ENCODE results near the gene KIF2A. TPM values are rescaled to one million over a fixed set of nuclear protein-coding genes. Genes with fewer than 3 reads are reported as not detected.

Gene KIF2A
- total and polyA plus RNA-seq, 2 of the 13 experiments (the other 11 are each of a cell fraction or from before 2014, with no cell fraction given) = 8.5 to 19.2 TPM

DNA sequence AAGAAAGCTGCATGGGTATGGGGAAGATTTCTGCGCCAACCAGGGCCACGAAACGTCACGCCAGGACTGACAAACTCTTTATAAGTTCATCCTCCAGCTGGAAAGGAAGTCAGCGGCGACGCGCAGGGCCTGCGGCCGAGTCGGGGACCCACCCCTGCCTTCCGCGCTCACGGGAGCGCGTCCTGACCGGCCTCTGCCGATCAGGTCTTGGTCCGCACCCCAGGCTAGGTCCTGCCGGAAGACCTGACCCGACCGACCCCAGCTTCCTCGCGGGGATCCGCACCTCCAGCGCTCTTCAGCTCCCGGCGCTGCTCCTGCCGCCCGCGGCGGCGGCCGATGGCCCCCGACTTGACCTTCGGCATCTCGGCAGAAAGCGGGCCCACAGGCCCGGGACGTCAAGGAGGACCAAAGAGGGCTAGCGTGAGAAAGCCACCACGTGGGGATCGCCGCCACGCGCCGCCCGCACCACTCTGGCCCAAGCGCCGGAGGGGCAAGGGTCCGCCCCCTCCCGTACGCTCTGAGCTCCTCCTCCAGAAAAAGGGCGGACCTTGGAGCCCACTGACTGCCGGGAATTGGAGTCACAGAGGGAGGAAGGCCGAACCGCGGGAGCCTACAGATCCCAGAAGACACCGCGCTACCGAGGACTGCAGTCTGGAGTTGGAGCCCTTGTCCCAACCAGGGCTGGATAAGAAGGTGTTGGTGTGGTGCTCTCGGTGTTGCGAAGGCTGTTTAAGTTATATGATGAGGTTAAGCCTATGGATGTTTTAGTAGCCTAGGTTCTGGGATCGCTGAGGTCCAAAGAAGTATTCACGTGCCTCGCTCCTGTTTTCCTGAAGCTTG is 97.6 kb downstream of the KIF2A start, which contains the start of gene DIMT1 (continued):
- TF ChIP-seq CHCHD3 (CRISPR knock-in tag; IDR thresholded peaks at IDR 0.05) = peak; percentile 76
- peak; percentile 68; the same call in 1 of the 2 replicates for TF ChIP-seq ELF4 (CRISPR knock-in tag; IDR thresholded peaks at IDR 0.05; ENCODE audit: borderline replicate concordance)
- TF ChIP-seq CC2D1A (CRISPR knock-in tag; IDR thresholded peaks at IDR 0.05) = no peak
- no peak for TF ChIP-seq RNF219 (CRISPR knock-in tag; IDR thresholded peaks at IDR 0.05)
- TF ChIP-seq ZNF33A (CRISPR knock-in tag; IDR thresholded peaks at IDR 0.05; ENCODE audit: borderline replicate concordance) = peak; percentile 81; the same call in 1 of the 2 replicates
- TF ChIP-seq, protein P1, sequence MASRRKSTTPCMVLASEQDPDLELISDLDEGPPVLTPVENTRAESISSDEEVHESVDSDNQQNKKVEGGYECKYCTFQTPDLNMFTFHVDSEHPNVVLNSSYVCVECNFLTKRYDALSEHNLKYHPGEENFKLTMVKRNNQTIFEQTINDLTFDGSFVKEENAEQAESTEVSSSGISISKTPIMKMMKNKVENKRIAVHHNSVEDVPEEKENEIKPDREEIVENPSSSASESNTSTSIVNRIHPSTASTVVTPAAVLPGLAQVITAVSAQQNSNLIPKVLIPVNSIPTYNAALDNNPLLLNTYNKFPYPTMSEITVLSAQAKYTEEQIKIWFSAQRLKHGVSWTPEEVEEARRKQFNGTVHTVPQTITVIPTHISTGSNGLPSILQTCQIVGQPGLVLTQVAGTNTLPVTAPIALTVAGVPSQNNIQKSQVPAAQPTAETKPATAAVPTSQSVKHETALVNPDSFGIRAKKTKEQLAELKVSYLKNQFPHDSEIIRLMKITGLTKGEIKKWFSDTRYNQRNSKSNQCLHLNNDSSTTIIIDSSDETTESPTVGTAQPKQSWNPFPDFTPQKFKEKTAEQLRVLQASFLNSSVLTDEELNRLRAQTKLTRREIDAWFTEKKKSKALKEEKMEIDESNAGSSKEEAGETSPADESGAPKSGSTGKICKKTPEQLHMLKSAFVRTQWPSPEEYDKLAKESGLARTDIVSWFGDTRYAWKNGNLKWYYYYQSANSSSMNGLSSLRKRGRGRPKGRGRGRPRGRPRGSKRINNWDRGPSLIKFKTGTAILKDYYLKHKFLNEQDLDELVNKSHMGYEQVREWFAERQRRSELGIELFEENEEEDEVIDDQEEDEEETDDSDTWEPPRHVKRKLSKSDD (CRISPR knock-in tag; IDR thresholded peaks at IDR 0.05; ENCODE audit: low read depth) = peak; percentile 67; the same call in 1 of the 2 replicates
- TF ChIP-seq LCORL (IDR thresholded peaks at IDR 0.05) = no peak
- TF ChIP-seq LCORL (CRISPR knock-in tag; IDR thresholded peaks at IDR 0.05) = no peak; the same call in 1 of the 2 replicates
- peak; percentile 88 for TF ChIP-seq ZNF335 (CRISPR knock-in tag; IDR thresholded peaks at IDR 0.05)
- TF ChIP-seq ZNF451 (CRISPR knock-in tag; IDR thresholded peaks at IDR 0.05) = peak; percentile 85
- TF ChIP-seq HDAC1 (CRISPR knock-in tag; IDR thresholded peaks at IDR 0.05) = peak; percentile 97
- peak; percentile 67; the same call in 1 of the 2 replicates for TF ChIP-seq TOPORS (CRISPR knock-in tag; IDR thresholded peaks at IDR 0.05)
- peak; percentile 90 for TF ChIP-seq GABPB1 (CRISPR knock-in tag; IDR thresholded peaks at IDR 0.05)
- peak; percentile 76; the same call in 1 of the 2 replicates for TF ChIP-seq EEA1 (CRISPR knock-in tag; IDR thresholded peaks at IDR 0.05; ENCODE audit: borderline replicate concordance)
- no peak for TF ChIP-seq ATF7 (IDR thresholded peaks at IDR 0.05)
- no peak for TF ChIP-seq ATF7 (CRISPR knock-in tag; IDR thresholded peaks at IDR 0.05)
- no peak for TF ChIP-seq TEAD3 (CRISPR knock-in tag; optimal IDR thresholded peaks at IDR 0.05; ENCODE audit: borderline replicate concordance)
- TF ChIP-seq ZNF737 (CRISPR knock-in tag; IDR thresholded peaks at IDR 0.05; ENCODE audit: borderline replicate concordance) = no peak
- peak; percentile 87; the same call in 1 of the 2 replicates for TF ChIP-seq SALL2 (CRISPR knock-in tag; IDR thresholded peaks at IDR 0.05)
- TF ChIP-seq POLR2AphosphoS2 (IDR thresholded peaks at IDR 0.05; ENCODE audit: low read depth, low read length) = no peak
- TF ChIP-seq ATF1 (CRISPR knock-in tag; IDR thresholded peaks at IDR 0.05) = peak; percentile 11; the same call in 1 of the 2 replicates
- TF ChIP-seq ZSCAN5A (CRISPR knock-in tag; IDR thresholded peaks at IDR 0.05; ENCODE audit: borderline replicate concordance) = peak; percentile 35; the same call in 1 of the 2 replicates
- no peak for TF ChIP-seq MAFK (conservative IDR thresholded peaks at IDR 0.05 in 1 of 2, IDR thresholded peaks at IDR 0.05 in 1 of 2; ENCODE audit: low read length in 2 of 2)
- peak; percentile 81 for TF ChIP-seq ZNF441 (CRISPR knock-in tag; IDR thresholded peaks at IDR 0.05; ENCODE audit: borderline replicate concordance)
- no peak; the same call in 1 of the 2 replicates for TF ChIP-seq KLF12 (CRISPR knock-in tag; IDR thresholded peaks at IDR 0.05; ENCODE audit: borderline replicate concordance)
